Activated naive CD4-positive, alpha-beta T cell treated with anti-CD3 and anti-CD28 coated beads, Interleukin-2, amount 50 U/mL, for 72 hours (primary cell): ENCODE results near the gene SRGAP1. TPM values are rescaled to one million over a fixed set of nuclear protein-coding genes. Genes with fewer than 3 reads are reported as not detected.
"Not testable (repeated sequence)": the region's sequence is repeated elsewhere in the genome, so short reads cannot be mapped to it uniquely, and the experiment has no call there.

Experiments
- ATAC-seq, 2 donors: fragments of 150-1000 bp; cut with Tn5 transposase; 2 replicates each; pipeline ENCODE4 v1.10.0; 2021; ENCODE audit warnings: mild to moderate bottlenecking in 2 of 2, moderate library complexity in 2 of 2
- DNase-seq, 2 donors: peaks; one replicate each; pipeline ENCODE4 v3.0.0; 2021 to 2022; ENCODE audit warnings: low spot score in 2 of 2
- H3K27ac Mint-ChIP-seq, 2 donors: one replicate each; pipeline ENCODE4 v1.8.0; 2022; ENCODE audit warnings: mild to moderate bottlenecking in 2 of 2, mixed read lengths in 2 of 2
- H3K36me3 Mint-ChIP-seq, 2 donors: one replicate each; pipeline ENCODE4 v1.8.0; 2022; ENCODE audit warnings: mixed read lengths in 2 of 2
- H3K9me3 Mint-ChIP-seq, 2 donors: one replicate each; pipeline ENCODE4 v1.8.0; 2022; ENCODE audit warnings: mixed read lengths in 2 of 2
- total RNA-seq, 2 donors: library from RNA; stranded (reverse); gene quantifications; one replicate each; pipeline ENCODE4 v1.2.3, GENCODE V29; 2022

The SRGAP1 gene
- total RNA-seq, 2 donors from 2014 or later: 0.25 TPM; not detected in 1

GRCh38 chr12:64103825-64104740 lies 259.6 kb downstream of the SRGAP1 start:
- Mint-ChIP-seq H3K9me3 (no peaks in the 10 kb centered on the region), H3K36me3 (no peaks in the 10 kb centered on the region), H3K27ac (no peak overlapping the region)
- DNase-seq (no peak), ATAC-seq (no peak)

DNA sequence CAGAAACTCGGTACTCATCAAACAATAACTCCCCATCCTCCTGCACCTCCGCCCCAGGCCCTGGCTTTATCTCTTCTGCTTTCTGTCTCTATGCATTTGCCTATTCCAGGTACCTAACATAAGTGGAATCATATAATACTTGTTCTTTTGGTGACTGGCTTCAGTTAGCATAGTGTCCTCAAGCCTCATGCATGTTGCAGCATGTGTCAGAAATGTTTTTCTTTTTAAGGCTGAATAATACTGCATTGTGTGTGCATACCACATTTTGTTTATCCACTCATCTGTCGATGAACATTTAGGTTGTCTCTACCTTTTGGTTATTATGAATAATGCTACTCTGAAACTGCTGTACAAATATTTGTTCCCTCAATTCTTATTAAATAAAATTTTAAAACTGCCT lies 260.5 kb downstream of the SRGAP1 start:
- Mint-ChIP-seq H3K9me3 (no peaks in the 10 kb centered on the region), H3K27ac (no peak overlapping the region), H3K36me3 (no peaks in the 10 kb centered on the region)
- ATAC-seq: no peak
- DNase-seq: no peak

DNA sequence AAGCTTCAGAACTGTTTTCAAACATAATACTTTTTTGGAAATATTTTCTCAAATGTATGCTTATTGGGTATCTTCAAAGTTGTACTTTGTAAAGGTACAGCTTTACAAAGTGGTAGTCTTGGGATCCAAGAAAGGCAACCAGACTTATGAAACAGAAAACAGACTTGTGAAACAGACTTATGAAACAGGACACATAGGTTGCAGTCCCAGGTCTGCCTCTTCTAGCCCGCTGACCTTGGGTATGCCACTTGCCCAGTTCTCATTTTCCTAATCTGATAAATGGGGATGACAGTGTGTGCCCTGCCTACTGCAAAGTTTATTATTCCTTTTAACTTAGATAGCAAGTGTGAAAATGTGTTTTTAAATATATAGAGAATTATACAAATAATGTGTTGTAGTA lies 263.3 kb downstream of the SRGAP1 start:
- Mint-ChIP-seq H3K27ac (no peak overlapping the region), H3K36me3 (no peaks in the 10 kb centered on the region), H3K9me3 (peaks cover 0 to 4% of the 10 kb centered on the region in 2 donors)
- no peak for DNase-seq
- no peak for ATAC-seq

- no peak for DNase-seq
- Mint-ChIP-seq H3K9me3 (peaks cover 0 to 4% of the 10 kb centered on the region in 2 donors), H3K27ac (no peak overlapping the region), H3K36me3 (no peaks in the 10 kb centered on the region)
- no peak for ATAC-seq
These were observed 265.2 kb downstream of the SRGAP1 start for GRCh38 chr12:64109706-64110105.

GRCh38 chr12:64110864-64111263 lies 266.4 kb downstream of the SRGAP1 start:
- DNase-seq (no peak), ATAC-seq (no peak)
- Mint-ChIP-seq H3K27ac (no peak overlapping the region), H3K36me3 (no peaks in the 10 kb centered on the region), H3K9me3 (peaks cover 0 to 4% of the 10 kb centered on the region in 2 donors)

GRCh38 chr12:64116969-64117368 lies 272.5 kb downstream of the SRGAP1 start:
- no peak for ATAC-seq
- no peaks in the 10 kb centered on the region for H3K36me3 Mint-ChIP-seq
- no peak for DNase-seq
- H3K27ac Mint-ChIP-seq: no peak overlapping the region
- H3K9me3 Mint-ChIP-seq: peaks cover 0 to 4% of the 10 kb centered on the region in 2 donors

DNA sequence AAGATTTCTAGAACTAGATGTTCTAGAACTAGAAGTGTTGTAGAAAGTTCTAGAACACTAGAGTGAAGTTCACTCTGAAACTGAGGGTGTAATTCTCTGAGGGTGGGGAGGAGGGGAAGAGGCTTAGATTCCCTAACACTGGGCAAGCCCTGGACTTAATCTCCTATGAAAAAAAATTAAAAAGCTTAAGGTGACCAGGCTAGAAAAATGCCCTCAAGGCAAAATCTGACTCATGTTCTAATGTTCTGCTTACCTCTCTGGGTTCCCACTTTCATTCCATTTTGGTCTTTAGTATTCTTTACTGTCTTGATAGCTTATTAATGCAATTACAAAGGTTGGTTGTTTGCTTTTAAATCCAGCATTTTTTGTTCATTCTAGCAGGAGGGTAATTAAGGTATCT lies 276.1 kb downstream of the SRGAP1 start:
- no peak for ATAC-seq

GRCh38 chr12:64121086-64121485 lies 276.6 kb downstream of the SRGAP1 start:
- not testable (repeated sequence) for H3K36me3 Mint-ChIP-seq, H3K9me3 Mint-ChIP-seq, H3K27ac Mint-ChIP-seq, ATAC-seq, DNase-seq

More for the DNA sequence above, 276.1 kb downstream of the SRGAP1 start:
- H3K36me3 Mint-ChIP-seq: no peaks in the 10 kb centered on the region
- H3K9me3 Mint-ChIP-seq: no peaks in the 10 kb centered on the region
- DNase-seq: no peak
- no peak overlapping the region for H3K27ac Mint-ChIP-seq

- H3K27ac Mint-ChIP-seq: no peak overlapping the region
- no peak for ATAC-seq
- no peak for DNase-seq
- no peaks in the 10 kb centered on the region for H3K9me3 Mint-ChIP-seq
- H3K36me3 Mint-ChIP-seq: no peaks in the 10 kb centered on the region
These were observed 277.7 kb downstream of the SRGAP1 start for GRCh38 chr12:64122154-64122553.

DNA sequence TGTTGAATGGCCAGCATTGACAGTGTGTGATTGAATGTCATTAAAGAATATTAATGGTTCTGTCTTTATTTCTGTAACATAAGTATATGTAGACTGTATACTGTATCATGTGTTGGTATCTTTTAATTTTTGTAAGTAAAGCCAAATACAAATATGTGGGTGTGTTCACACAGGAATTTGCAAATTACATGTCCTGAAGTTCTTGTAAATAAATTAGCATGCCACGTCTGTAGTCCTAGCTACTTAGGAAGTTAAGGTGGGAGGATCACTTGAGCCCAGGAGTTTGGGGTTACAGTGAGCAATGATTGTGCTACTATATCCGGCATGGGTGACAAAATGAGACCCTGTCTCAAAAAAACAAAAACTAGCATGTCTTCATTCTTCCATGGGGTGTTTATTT lies 278.5 kb downstream of the SRGAP1 start:
- Mint-ChIP-seq H3K27ac (no peak overlapping the region), H3K9me3 (no peaks in the 10 kb centered on the region), H3K36me3 (no peaks in the 10 kb centered on the region)
- DNase-seq (no peak), ATAC-seq (no peak)

- DNase-seq (no peak), ATAC-seq (no peak)
- Mint-ChIP-seq H3K27ac (no peak overlapping the region), H3K36me3 (no peaks in the 10 kb centered on the region), H3K9me3 (no peaks in the 10 kb centered on the region)
These were observed 278.9 kb downstream of the SRGAP1 start for GRCh38 chr12:64123448-64123847.

DNA sequence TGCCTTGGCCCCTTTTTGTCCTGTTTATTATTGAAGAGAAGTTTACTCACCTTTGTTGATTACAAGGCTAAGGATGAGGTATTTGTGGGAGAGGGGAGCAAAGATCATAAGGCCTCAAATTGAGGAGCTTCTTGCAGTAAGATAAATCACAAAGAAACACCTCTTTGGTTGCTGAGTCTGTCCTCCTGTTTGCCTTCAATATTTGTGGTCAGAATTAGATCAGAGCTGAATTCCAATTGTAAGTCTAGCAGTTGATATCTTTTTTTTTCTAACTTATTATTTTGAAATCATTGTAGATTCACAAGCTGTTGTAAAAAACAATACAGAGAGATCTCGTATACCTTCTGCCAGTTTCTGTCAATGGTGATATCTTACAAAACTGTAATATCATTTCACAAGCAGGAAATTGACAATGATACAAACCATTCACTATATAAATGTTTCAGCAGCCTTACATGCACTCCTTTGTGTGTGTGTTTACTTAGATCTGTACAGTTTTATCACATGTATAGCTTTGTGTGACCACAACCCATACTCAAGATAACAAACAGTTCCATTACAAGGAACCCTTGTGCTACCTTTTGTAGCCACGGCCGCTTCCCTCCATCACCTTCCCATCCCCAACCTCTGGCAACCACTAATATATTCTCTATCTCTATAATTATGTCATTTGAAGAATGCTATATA lies 280.2 kb downstream of the SRGAP1 start:
- Mint-ChIP-seq H3K36me3 (no peaks in the 10 kb centered on the region), H3K27ac (no peak overlapping the region), H3K9me3 (no peaks in the 10 kb centered on the region)
- DNase-seq: no peak
- no peak for ATAC-seq

DNA sequence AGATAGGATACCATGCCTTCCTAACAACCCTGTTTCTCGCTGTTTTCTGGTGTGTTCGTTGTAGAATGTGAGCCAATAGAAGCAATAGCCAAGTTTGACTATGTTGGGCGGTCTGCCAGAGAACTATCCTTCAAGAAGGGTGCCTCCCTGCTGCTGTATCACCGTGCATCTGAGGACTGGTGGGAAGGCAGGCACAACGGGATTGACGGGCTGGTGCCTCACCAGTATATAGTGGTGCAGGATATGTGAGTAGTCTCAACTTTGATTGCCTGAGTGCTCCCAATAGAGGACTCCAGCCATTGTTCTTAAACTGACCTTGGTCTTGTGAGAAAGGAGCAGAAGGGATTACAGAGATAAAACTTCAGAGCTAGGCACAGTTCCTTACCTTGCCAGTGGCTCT lies 281.4 kb downstream of the SRGAP1 start:
- Mint-ChIP-seq H3K27ac (no peak overlapping the region), H3K36me3 (no peaks in the 10 kb centered on the region), H3K9me3 (no peaks in the 10 kb centered on the region)
- DNase-seq (no peak), ATAC-seq (no peak)

DNA sequence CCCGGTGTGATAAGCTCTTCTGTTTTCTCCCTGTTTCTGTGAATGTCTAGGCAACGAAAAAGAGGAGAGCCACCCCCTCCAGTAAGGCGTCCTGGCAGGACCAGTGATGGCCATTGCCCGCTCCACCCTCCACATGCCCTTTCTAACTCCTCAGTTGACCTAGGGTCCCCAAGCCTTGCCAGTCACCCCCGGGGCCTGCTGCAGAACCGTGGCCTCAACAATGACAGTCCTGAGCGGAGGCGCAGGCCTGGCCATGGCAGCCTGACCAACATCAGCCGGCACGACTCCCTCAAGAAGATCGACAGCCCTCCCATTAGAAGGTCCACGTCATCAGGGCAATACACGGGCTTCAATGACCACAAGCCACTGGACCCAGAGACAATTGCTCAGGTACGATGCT lies 283.3 kb downstream of the SRGAP1 start:
- H3K9me3 Mint-ChIP-seq: no peaks in the 10 kb centered on the region
- DNase-seq (no peak), ATAC-seq (no peak)
- H3K27ac Mint-ChIP-seq: no peak overlapping the region
- peaks cover 0 to 4% of the 10 kb centered on the region in 2 donors for H3K36me3 Mint-ChIP-seq

- no peak for DNase-seq
- no peak for ATAC-seq
- no peaks in the 10 kb centered on the region for H3K9me3 Mint-ChIP-seq
- H3K27ac Mint-ChIP-seq: no peak overlapping the region
- peaks cover 0 to 4% of the 10 kb centered on the region in 2 donors for H3K36me3 Mint-ChIP-seq
These were observed 283.9 kb downstream of the SRGAP1 start for GRCh38 chr12:64128366-64128765.

- ATAC-seq, H3K27ac Mint-ChIP-seq, DNase-seq, H3K36me3 Mint-ChIP-seq: not testable (repeated sequence)
- peaks cover 15 to 16% of the 10 kb centered on the region in 2 donors for H3K9me3 Mint-ChIP-seq
These were observed 286.0 kb downstream of the SRGAP1 start for GRCh38 chr12:64130476-64130875.

DNA sequence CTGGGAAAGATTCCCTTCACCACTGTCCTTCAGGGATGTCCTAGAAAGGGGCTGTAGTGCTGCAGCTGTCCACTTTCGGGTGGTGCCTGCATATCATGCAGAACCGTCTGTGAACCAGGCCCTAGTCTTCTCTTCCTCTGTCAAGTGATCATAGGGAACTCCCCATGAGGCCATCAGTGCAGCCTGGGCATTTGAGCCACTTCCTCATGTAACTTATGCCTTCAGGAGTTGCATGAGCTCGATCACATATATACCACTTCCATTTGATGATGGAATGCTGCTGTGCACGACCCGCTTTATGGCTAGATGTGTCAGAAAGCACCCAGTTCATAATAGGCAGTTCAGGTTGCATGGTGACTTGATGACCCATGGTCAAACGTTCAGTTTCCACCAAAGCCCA lies 287.0 kb downstream of the SRGAP1 start:
- not testable (repeated sequence) for H3K27ac Mint-ChIP-seq, ATAC-seq, DNase-seq, H3K36me3 Mint-ChIP-seq
- peaks cover 16% of the 10 kb centered on the region in 2 donors for H3K9me3 Mint-ChIP-seq
